Suprapubic skin (tissue), 4 donors: Measurements from ENCODE around the gene TMEM86B.

Source experiments
- EP300 ChIP-seq: sonication (generic); formaldehyde crosslinking; IDR thresholded peaks from one replicate; pipeline ENCODE4 v1.6.1; 2017; ENCODE audit warnings: antibody characterized with exemption
- POLR2AphosphoS5 ChIP-seq, 3 donors: sonication (generic); formaldehyde crosslinking; IDR thresholded peaks; one replicate each; pipeline ENCODE4 v1.6.1; 2017; ENCODE audit warnings: antibody characterized with exemption in 3 of 3
- TF ChIP-seq, protein P1 (sequence below), 2 donors: fragments of 200-600 bp in 1 of 2; fragments of 450-650 bp in 1 of 2; sonication (generic) in 1 of 2; IDR thresholded peaks; one replicate each; pipeline ENCODE4 v1.5.1; 2016 to 2019; ENCODE audit warnings: antibody characterized with exemption in 2 of 2, mild to moderate bottlenecking in 1 of 2, moderate library complexity in 1 of 2

DNA sequence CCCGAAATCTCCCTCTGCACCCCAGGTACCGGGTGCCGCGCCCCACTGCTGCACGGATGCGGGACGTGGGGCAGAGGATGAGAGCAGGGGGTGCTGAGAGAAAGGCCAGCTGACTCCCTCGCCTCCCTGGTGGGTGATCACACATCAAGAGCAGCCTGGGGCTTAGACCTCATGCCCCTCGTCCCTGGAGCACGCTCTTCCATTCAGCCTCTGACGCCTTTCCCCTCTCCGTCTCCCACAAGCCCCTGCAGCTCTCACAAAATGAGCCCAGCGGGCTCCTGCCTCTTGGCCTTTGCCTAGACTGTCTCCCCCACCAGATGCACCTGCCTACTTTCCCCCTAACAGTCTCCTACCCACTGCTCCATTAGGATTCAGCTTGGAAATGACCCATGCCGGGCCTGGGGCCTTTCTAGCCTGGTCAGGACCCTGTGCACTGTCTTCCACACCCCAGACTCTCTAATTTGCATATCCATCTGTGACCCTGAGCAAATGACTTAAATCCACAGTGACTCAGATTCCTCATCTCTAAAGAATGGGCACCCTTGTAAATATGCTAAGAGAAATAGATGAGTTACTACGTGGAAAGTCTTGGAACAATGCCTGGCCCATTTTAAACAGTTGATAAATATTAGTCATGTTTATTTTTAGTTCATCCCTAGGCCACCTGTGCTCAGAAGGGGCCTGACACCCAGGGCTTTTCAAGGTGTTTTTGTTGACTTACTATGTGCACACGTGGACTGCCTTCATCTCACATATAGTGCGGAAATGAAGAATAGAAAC is 18.7 kb downstream of the TMEM86B start:
- TF ChIP-seq, protein P1, sequence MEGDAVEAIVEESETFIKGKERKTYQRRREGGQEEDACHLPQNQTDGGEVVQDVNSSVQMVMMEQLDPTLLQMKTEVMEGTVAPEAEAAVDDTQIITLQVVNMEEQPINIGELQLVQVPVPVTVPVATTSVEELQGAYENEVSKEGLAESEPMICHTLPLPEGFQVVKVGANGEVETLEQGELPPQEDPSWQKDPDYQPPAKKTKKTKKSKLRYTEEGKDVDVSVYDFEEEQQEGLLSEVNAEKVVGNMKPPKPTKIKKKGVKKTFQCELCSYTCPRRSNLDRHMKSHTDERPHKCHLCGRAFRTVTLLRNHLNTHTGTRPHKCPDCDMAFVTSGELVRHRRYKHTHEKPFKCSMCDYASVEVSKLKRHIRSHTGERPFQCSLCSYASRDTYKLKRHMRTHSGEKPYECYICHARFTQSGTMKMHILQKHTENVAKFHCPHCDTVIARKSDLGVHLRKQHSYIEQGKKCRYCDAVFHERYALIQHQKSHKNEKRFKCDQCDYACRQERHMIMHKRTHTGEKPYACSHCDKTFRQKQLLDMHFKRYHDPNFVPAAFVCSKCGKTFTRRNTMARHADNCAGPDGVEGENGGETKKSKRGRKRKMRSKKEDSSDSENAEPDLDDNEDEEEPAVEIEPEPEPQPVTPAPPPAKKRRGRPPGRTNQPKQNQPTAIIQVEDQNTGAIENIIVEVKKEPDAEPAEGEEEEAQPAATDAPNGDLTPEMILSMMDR (IDR thresholded peaks at IDR 0.05): no peak
- TF ChIP-seq POLR2AphosphoS5 (IDR thresholded peaks at IDR 0.05) (no peak), EP300 (no peak)
